ENCODE data around the gene ITSN1. TPM values are rescaled to one million over a fixed set of nuclear protein-coding genes. Genes with fewer than 3 reads are reported as not detected.

ITSN1 gene
- total and polyA plus RNA-seq, 2 experiments from 2014 or later = 77.9 to 95.7 TPM

DNA sequence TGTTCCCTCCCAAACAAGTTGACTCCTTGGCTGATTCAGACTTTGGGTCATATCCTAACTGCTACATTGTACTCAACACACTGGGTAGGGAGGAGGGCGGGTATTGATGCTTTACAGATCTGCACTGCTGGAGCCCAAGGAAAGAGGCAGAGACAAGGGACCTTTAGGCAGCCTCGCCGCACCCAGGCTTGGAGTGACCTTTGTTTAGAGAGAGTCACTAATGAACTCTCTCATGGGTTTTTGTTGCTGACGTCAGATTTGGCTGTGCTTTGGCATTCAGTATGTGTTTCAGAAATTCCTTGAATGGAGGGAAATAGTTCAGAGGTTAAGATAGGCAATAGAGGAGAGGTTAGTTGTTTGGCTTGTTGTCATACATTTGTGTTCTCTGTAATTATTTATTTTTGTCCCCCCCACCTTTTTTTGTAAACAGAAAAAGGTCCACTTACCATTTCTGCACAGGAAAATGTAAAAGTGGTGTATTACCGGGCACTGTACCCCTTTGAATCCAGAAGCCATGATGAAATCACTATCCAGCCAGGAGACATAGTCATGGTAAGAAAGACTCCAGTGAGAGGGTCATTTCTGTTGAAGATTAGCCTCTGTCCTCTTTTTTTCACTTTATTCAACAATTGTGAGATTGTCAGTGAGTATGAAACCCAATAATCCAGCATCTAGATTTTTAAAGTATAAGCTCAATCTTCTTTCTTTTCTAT is 157.2 kb downstream of the ITSN1 start:
- no peak overlapping the region for H3K4me3 Mint-ChIP-seq
- H3K27ac Mint-ChIP-seq = peak overlapping the region; percentile 7; the same call in 1 of the 2 replicates
- Histone ChIP-seq H3K4me3 (no peak overlapping the region), H3K9me2 (ENCODE audit: insufficient read depth) (no peaks in the 10 kb centered on the region), H3K4me2 (no peak overlapping the region), H4K20me1 (replicated peaks; ENCODE audit: insufficient read depth) (0 out of 2 replicates have a peak, but pooled peaks cover 4% of the 10 kb centered on the region), H2AFZ (no peak overlapping the region), H3F3A (replicated peaks; ENCODE audit: low read depth) (no peaks in the 10 kb centered on the region), H3K79me2 (replicated peaks; ENCODE audit: insufficient read depth) (no peaks in the 10 kb centered on the region), H3K36me3 (ENCODE audit: insufficient read depth) (peaks cover 6% of the 10 kb centered on the region; the same call in 1 of the 2 replicates), H3K27ac (ENCODE audit: low read depth) (no peak overlapping the region), H3K4me1 (ENCODE audit: insufficient read depth) (peaks cover 15% of the 10 kb centered on the region), H3K27me3 (ENCODE audit: insufficient read depth) (no peaks in the 10 kb centered on the region)
- TF ChIP-seq, protein P1, sequence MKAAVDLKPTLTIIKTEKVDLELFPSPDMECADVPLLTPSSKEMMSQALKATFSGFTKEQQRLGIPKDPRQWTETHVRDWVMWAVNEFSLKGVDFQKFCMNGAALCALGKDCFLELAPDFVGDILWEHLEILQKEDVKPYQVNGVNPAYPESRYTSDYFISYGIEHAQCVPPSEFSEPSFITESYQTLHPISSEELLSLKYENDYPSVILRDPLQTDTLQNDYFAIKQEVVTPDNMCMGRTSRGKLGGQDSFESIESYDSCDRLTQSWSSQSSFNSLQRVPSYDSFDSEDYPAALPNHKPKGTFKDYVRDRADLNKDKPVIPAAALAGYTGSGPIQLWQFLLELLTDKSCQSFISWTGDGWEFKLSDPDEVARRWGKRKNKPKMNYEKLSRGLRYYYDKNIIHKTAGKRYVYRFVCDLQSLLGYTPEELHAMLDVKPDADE (IDR thresholded peaks at IDR 0.05) = no peak
- TF ChIP-seq CTCF (conservative IDR thresholded peaks at IDR 0.05; ENCODE audit: low read depth in 2 of 2) (no peak), REST (IDR thresholded peaks at IDR 0.05; ENCODE audit: unreplicated experiment) (no peak), ZNF331 (CRISPR knock-in tag; IDR thresholded peaks at IDR 0.05; ENCODE audit: low read depth) (no peak), JUNB (IDR thresholded peaks at IDR 0.05; ENCODE audit: unreplicated experiment) (no peak), POLR2AphosphoS5 (IDR thresholded peaks at IDR 0.05; ENCODE audit: low read depth) (no peak), EZH2phosphoT487 (IDR thresholded peaks at IDR 0.05; ENCODE audit: unreplicated experiment) (no peak), NANOG (IDR thresholded peaks at IDR 0.05; ENCODE audit: borderline replicate concordance) (no peak), STAT1 (IDR thresholded peaks at IDR 0.05; ENCODE audit: unreplicated experiment) (no peak), ZNF114 (CRISPR knock-in tag; IDR thresholded peaks at IDR 0.05) (no peak), EZH2 (IDR thresholded peaks at IDR 0.05; ENCODE audit: low read depth, unreplicated experiment) (no peak), CREB1 (CRISPR knock-in tag; IDR thresholded peaks at IDR 0.05; ENCODE audit: low read depth) (no peak), ZNF462 (CRISPR knock-in tag; IDR thresholded peaks at IDR 0.05) (no peak)
- H3K27me3 Mint-ChIP-seq (ENCODE audit: insufficient read depth, low read depth, poor library complexity) = peaks cover 6% of the 10 kb centered on the region
- no peak for DNase-seq (ENCODE audit: low spot score)
- H3K9me3 Mint-ChIP-seq = no peaks in the 10 kb centered on the region
- peak; percentile 27; the same call in 2 of the 3 replicates for ATAC-seq
- peaks cover 20% of the 10 kb centered on the region; the same call in 2 of the 3 replicates for H3K4me1 Mint-ChIP-seq
- H3K36me3 Mint-ChIP-seq (ENCODE audit: low read depth) = peaks cover 23% of the 10 kb centered on the region; the same call in 2 of the 3 replicates
